Kidney (tissue), 14 donors: ENCODE measurements around the gene FAM171A1. TPM values are rescaled to one million over a fixed set of nuclear protein-coding genes. Genes with fewer than 3 reads are reported as not detected.

ENCODE experiments used
- DNase-seq, 5 donors: peaks; one replicate each; pipeline ENCODE4 v3.0.0-alpha.2; 2013 to 2020
- FAIRE-seq: peaks from 2 replicates; lab custom pipeline; 2012; peaks lifted over from hg19 to GRCh38; lab: Jason Lieb, UNC
- H3K27ac ChIP-seq, 2 donors: one replicate each; pipeline ENCODE4 v1.7.0; 2013; ENCODE audit warnings: low read depth in 2 of 2, low read length in 2 of 2, inconsistent platforms in 1 of 2
- H3K27me3 ChIP-seq: one replicate; pipeline ENCODE4 v1.7.1; 2013; ENCODE audit warnings: low read length, inconsistent platforms; ENCODE audit not compliant: control insufficient read depth, insufficient read depth
- H3K36me3 ChIP-seq, 3 donors: one replicate each; pipeline versions ENCODE4 v1.7.0 to v1.7.1; 2013; ENCODE audit warnings: low read length in 3 of 3, control low read depth in 1 of 3, inconsistent platforms in 1 of 3; ENCODE audit not compliant: insufficient read depth in 3 of 3, control insufficient read depth in 2 of 3
- H3K4me1 ChIP-seq, 3 donors: one replicate each; pipeline versions ENCODE4 v1.7.0 to v1.7.1; 2013; ENCODE audit warnings: low read length in 3 of 3, inconsistent platforms in 1 of 3, low read depth in 1 of 3; ENCODE audit not compliant: control insufficient read depth in 2 of 3, insufficient read depth in 2 of 3
- H3K4me3 ChIP-seq, 3 donors: one replicate each; pipeline versions ENCODE4 v1.7.0 to v1.8.1; 2013; ENCODE audit warnings: low read length in 3 of 3, control low read depth in 1 of 3, inconsistent platforms in 1 of 3
- H3K9ac ChIP-seq, 3 donors: one replicate each; pipeline versions ENCODE4 v1.7.0 to v1.7.1; 2013; ENCODE audit warnings: low read length in 3 of 3, control low read depth in 1 of 3, inconsistent platforms in 1 of 3
- H3K9me3 ChIP-seq, 3 donors: one replicate each; pipeline versions ENCODE4 v1.7.0 to v1.7.1; 2013; ENCODE audit warnings: low read length in 3 of 3, control low read depth in 1 of 3, inconsistent platforms in 1 of 3; ENCODE audit not compliant: control insufficient read depth in 2 of 3, insufficient read depth in 1 of 3
- intact Hi-C: fragments of 100-400 bp; cut with DNase I; formaldehyde crosslinking; loops from one replicate; pipeline ENCODE4 v1.11.1; 2022
- polyA plus RNA-seq: library from polyadenylated mRNA; stranded (reverse); fragments of 350-450 nt; fragmentation: Illumina TruSeq; extraction: RNeasy Lipid Tissue Mini Kit (QIAGEN cat#74804); gene quantifications from one replicate; pipeline ENCODE4 v1.2.3, GENCODE V29; 2014; ENCODE audit warnings: low read depth, low replicate concordance; ENCODE audit not compliant: insufficient read depth
- total RNA-seq: library from RNA; stranded (reverse); fragmentation: NEBNext Ultra II Directional; extraction: Animal tissue kit (Norgen Biotek cat#: 25700); gene quantifications from one replicate; pipeline ENCODE4 v1.2.1, GENCODE V29; 2021
- TF ChIP-seq, protein P1 (sequence below): IDR thresholded peaks from 3 replicates; pipeline ENCODE4 v1.5.1; 2012; ENCODE audit warnings: mild to moderate bottlenecking, moderate library complexity, borderline replicate concordance; ENCODE audit not compliant: insufficient read depth; ENCODE audit errors: extremely low read depth
- donor health status: control.
- donor health status: control.
- donor health status: control.
- donor health status: control.
- donor health status: control.
- donor health status: DM: yes; HTN: yes; CAD: no.
- donor health status: Normal renal cell carcinoma (clear cell type).

FAM171A1 gene
- total and polyA plus RNA-seq, 2 donors from 2014 or later, result 30.4 to 53.0 TPM

- Histone ChIP-seq H3K27me3 (no peaks in the 10 kb centered on the region), H3K36me3 (no peaks in the 10 kb centered on the region), H3K9me3 (no peaks in the 10 kb centered on the region), H3K4me3 (no peak overlapping the region), H3K27ac (peak overlapping the region; percentile 2 to 57), H3K4me1 (peaks cover 0 to 41% (median 11%) of the 10 kb centered on the region in 3 donors), H3K9ac (no peak overlapping the region)
- FAIRE-seq (no peak), DNase-seq (no peak)
- intact Hi-C loops, result no loop called here
- TF ChIP-seq, protein P1, sequence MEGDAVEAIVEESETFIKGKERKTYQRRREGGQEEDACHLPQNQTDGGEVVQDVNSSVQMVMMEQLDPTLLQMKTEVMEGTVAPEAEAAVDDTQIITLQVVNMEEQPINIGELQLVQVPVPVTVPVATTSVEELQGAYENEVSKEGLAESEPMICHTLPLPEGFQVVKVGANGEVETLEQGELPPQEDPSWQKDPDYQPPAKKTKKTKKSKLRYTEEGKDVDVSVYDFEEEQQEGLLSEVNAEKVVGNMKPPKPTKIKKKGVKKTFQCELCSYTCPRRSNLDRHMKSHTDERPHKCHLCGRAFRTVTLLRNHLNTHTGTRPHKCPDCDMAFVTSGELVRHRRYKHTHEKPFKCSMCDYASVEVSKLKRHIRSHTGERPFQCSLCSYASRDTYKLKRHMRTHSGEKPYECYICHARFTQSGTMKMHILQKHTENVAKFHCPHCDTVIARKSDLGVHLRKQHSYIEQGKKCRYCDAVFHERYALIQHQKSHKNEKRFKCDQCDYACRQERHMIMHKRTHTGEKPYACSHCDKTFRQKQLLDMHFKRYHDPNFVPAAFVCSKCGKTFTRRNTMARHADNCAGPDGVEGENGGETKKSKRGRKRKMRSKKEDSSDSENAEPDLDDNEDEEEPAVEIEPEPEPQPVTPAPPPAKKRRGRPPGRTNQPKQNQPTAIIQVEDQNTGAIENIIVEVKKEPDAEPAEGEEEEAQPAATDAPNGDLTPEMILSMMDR, result no peak
Measured at GRCh38 chr10:15311569-15312280, 59.4 kb downstream of the FAM171A1 start.

DNA sequence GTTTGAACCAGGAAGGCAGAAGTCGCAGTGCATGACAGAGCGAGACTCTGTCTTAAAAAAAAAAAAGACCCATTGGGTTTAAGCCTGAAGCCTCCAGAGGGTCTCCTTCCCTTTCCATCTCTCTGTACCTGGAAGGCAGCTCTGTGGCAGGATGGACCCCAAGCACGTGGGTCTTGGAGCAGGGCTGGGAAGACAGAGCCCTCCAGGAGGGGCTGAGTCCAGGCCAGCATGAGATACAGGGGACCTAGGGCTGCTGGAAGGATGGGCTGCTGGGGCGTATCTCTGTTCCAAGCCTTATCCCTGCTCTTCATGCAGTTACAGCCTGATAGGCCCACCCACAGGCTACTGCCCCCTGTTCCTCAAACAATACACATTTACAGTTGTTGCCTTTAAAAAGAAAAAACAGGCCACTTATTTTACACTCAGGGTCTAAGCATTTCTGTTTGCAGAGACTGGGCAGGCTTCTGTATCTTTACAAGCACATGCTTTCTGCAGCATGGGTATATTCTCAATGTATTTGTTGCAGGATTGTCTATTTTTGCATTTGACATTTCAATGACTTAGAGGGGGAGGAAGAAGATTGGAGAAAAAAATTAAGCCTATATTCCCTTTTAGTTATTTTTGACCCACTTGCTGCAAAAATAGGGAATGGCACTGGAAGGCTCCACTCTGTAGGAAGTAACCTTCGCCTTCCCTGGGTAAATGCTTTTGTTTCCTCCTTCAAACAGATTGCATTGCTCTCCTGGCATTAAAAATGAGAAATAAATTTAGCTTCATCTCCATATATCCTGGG, 60.1 kb downstream of the FAM171A1 start:
- H3K36me3 ChIP-seq, result no peaks in the 10 kb centered on the region
- no peak for FAIRE-seq
- no peaks in the 10 kb centered on the region for H3K27me3 ChIP-seq
- peak overlapping the region; percentile 57 to 64 for H3K27ac ChIP-seq
- H3K4me1 ChIP-seq, result peaks cover 0 to 35% (median 11%) of the 10 kb centered on the region in 3 donors
- no peak overlapping the region for H3K4me3 ChIP-seq
- intact Hi-C loops, result no loop called here
- TF ChIP-seq, protein P1, result no peak
- no peak overlapping the region for H3K9ac ChIP-seq
- no peaks in the 10 kb centered on the region for H3K9me3 ChIP-seq
- no peak for DNase-seq

DNA sequence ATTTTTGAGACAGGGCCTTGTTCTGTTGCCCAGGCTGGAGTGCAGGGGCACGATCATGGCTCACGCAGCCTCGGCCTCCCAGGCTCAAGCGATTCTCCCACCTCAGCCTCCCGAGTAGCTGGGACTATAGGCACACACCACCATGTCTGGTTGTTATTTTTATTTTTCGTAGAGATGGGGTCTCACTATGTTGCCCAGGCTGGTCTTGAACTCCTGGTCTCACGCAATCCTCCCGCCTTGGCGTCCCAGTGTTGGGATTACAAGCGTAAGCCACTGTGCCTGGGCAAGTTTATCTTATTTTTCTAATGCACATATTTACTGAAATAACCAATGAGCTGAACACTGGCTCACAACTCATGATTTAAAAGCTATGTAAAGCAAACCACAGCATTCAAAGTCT, 61.9 kb downstream of the FAM171A1 start:
- DNase-seq (no peak), FAIRE-seq (no peak)
- peaks cover 0 to 32% (median 7%) of the 10 kb centered on the region in 3 donors for H3K4me1 ChIP-seq
- no peaks in the 10 kb centered on the region for H3K27me3 ChIP-seq
- H3K4me3 ChIP-seq, result no peak overlapping the region
- H3K9ac ChIP-seq, result peak overlapping the region in 1 of 3 donors; percentile 5
- peak overlapping the region in 1 of 2 donors; percentile 9 for H3K27ac ChIP-seq
- intact Hi-C loops, result no loop called here
- TF ChIP-seq, protein P1, result no peak
- no peaks in the 10 kb centered on the region for H3K9me3 ChIP-seq
- no peaks in the 10 kb centered on the region for H3K36me3 ChIP-seq
